Activated T-cell treated with anti-CD3 and anti-CD28 coated beads, Interleukin-2, amount 50 U/mL, for 24 hours (primary cell): ENCODE results near the gene MAP4K3.

Experiments
- DNase-seq: peaks from one replicate; pipeline ENCODE4 v3.0.0-alpha.2; 2020
- H3K27ac Mint-ChIP-seq: 2 replicates; pipeline ENCODE4 v1.8.0; 2020; ENCODE audit warnings: mild to moderate bottlenecking, mixed read lengths
- H3K27me3 Mint-ChIP-seq: 2 replicates; pipeline ENCODE4 v1.8.0; 2020; ENCODE audit warnings: mixed read lengths
- H3K36me3 Mint-ChIP-seq: 2 replicates; pipeline ENCODE4 v1.8.0; 2020; ENCODE audit warnings: low read depth, mixed read lengths
- H3K4me1 Mint-ChIP-seq: 2 replicates; pipeline ENCODE4 v1.8.0; 2020; ENCODE audit warnings: low read depth, mixed read lengths
- H3K4me3 Mint-ChIP-seq: 2 replicates; pipeline ENCODE4 v1.8.0; 2020; ENCODE audit warnings: mild to moderate bottlenecking, moderate library complexity, mixed read lengths
- H3K9me3 Mint-ChIP-seq: 2 replicates; pipeline ENCODE4 v1.8.0; 2020; ENCODE audit warnings: mixed read lengths

The MAP4K3 gene

DNA sequence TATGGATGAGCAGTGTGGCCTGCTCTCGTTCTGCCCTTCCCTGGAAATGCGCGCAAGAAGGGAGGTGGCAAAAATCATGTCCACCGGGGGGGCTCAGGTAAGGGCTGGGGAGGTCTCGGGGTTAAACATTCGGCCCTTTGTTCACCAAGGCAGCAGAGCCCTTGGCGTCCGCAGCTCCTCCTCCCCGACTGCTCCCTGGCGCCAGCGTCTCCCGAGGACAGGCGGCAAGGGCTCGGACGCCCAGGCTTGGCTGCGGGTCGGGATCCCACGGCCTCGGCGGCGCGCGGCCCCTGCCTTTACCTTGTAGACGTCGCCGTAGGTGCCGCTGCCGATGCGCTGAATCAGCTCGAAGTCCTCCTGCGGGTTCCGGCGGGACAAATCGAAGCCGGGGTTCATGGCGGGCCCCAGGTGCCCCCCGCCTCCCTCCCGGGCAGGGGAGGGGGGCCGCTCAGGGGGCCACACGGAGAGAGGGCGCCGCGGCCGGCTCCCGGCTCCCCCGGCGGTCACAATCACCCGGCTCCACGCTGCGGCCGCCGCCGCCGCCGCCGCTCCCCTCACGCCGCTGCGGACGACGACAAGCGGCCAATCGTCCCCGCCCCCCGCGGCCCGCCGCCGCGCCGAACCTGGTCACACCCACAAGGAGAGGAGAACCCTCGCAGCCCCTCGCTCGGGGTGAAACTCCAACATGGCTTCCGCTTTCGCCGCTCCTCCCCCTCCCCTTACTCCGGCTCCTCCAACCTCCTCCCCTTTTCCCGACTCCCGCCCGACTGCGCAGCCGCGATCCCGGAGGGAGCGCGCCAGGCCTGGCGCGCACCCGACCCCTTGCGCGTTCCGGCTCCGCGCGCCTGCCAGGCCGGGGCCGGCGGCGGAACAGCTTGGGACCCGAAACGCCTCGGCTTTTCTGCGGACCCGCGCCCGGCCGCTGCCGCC is at the start of gene MAP4K3:
Gene MAP4K3, minus strand, starts transcription at position 694 of the 930 bp plus-strand sequence. Its CDS starts 298 bp downstream, at position 396.
- Mint-ChIP-seq H3K4me3 (peak within 1 kb of the TSS; percentile 91), H3K4me1 (peaks cover 66% of the 10 kb centered on the region), H3K36me3 (peaks cover 7% of the 10 kb centered on the region), H3K27ac (peak within 1 kb of the TSS; percentile 95), H3K9me3 (peaks cover 2% of the 10 kb centered on the region), H3K27me3 (no peaks in the 10 kb centered on the region)
- DNase-seq, result peak; percentile 85

DNA sequence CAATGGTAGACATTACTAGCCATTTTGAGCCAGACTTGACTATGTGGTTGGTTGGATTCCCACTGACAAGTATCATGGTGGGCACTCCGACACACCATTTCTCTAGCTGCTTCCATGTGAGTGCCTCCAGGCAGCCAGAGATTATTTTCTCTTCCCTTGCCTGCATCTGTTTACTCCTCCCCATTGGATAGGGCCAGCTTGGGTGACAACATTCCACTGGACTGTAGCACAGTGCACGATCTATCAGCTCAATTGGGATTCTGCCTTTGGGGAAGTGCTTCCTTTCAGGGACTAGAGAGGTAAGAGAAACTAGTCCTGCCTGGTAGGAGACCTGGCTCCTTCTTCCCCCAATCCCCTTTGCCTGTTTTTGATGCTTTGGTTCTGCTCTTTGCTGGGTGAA is 49.0 kb upstream of the MAP4K3 start:
- Mint-ChIP-seq H3K4me1 (peaks cover 5% of the 10 kb centered on the region), H3K27ac (no peak overlapping the region), H3K9me3 (no peaks in the 10 kb centered on the region), H3K36me3 (no peaks in the 10 kb centered on the region), H3K4me3 (no peak overlapping the region), H3K27me3 (peaks cover 10% of the 10 kb centered on the region)
- DNase-seq, result no peak

DNA sequence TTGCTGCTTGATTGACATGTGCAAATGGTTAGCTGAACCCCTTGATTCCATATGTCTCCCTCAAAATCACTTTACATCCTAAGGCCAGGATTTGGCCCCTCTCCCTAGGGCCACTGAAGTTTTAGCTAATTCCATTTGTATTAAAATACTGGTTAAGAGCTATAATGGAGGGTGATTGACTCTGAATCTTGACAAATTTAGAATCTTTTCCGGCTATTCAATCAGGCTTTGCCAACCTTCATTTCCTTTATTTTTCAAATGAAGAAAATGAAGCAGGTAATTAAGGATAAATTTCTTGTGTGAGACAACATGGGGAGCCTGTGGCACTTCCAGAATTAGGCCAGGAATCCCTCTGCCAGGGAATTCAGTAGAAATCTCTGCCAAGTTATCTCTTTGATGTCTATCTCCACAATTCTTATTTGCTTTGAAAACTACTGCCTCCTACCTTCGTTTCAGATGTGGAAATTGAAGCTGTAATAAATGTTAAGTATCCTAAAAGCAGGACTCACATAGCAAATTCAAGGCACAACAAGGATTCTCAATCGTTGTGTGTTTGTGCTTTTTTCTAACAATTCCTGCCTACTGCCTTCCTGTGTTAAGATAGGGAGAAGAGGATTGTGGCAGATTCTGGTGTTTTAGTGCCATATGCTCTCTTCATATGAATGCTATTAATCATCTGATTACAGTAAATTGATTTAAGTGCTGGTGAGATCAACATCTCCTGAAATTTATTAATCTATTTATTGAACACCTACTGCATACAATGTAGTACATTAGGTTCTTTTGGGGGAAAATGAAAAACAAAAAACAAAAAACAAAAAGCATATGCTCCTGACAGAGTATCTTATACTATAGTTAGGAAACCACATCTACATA is 47.8 kb upstream of the MAP4K3 start:
- no peak for DNase-seq
- Mint-ChIP-seq H3K27me3 (peaks cover 10% of the 10 kb centered on the region), H3K9me3 (no peaks in the 10 kb centered on the region), H3K27ac (no peak overlapping the region), H3K4me3 (no peak overlapping the region), H3K4me1 (peaks cover 3% of the 10 kb centered on the region), H3K36me3 (no peaks in the 10 kb centered on the region)

DNA sequence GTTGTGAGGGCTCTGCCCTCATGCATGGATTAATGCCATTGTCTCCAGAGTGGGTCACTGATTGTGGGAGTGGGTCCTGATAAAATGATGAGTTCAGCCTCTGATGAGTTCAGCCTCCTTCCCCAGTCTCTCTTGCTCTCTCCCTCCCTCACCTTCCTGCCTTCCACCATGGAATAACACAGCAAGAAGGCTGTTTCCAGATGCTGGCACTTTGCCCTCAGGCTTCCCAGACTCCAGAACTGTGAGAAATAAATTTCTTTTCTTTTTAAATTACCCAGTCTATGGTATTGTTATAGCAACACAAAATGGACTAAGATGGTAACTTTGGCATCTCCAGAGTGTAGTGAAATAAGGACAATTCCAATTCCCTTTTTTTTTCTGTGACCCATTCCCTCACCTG is 47.1 kb upstream of the MAP4K3 start:
- H3K36me3 Mint-ChIP-seq, result no peaks in the 10 kb centered on the region
- H3K4me3 Mint-ChIP-seq, result no peak overlapping the region
- H3K4me1 Mint-ChIP-seq, result peaks cover 3% of the 10 kb centered on the region
- no peak overlapping the region for H3K27ac Mint-ChIP-seq
- no peaks in the 10 kb centered on the region for H3K9me3 Mint-ChIP-seq
- DNase-seq, result no peak
- peaks cover 9% of the 10 kb centered on the region for H3K27me3 Mint-ChIP-seq

DNA sequence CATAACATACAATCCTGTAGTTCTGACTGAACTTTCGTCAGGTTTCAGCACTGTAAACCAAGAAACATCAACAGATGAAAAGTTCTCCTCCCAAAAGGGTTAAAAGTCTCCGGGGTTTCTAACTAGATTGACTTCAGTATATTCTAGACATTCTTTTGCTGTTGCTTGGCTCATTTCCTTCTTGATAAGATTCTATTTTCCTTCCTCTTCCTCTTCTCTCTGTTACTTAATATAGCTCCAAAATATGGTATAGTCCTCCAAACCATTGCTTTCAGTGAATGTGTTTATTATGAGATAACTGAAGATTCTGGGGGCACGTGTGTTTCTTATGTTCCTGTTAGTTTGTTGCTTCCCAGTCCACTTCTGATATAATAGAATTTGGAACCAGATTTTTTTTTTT is 46.4 kb upstream of the MAP4K3 start:
- Mint-ChIP-seq H3K36me3 (no peaks in the 10 kb centered on the region), H3K4me1 (peaks cover 7% of the 10 kb centered on the region), H3K4me3 (no peak overlapping the region), H3K27me3 (peaks cover 8% of the 10 kb centered on the region), H3K9me3 (no peaks in the 10 kb centered on the region), H3K27ac (no peak overlapping the region)
- no peak for DNase-seq

DNA sequence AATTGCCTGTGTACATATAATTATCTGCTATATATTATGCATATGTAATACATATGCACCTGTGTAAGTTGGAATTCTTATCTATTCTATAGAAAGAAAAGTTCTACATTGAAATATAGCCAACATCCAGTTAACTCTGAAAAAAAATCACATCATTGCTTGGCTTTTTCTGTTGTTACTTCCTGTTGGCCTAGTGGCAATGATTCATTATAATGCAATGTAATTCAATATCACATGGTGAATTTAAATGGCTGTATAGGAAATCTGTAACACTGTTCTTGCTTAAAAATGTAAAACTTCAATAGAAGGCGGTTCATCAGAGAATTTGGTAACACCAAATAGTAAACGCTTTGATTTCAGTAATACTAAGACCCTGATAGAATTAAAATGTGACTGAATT is 44.5 kb upstream of the MAP4K3 start:
- Mint-ChIP-seq H3K27me3 (peaks cover 8% of the 10 kb centered on the region), H3K4me3 (no peak overlapping the region), H3K36me3 (peaks cover 17% of the 10 kb centered on the region), H3K4me1 (peaks cover 10% of the 10 kb centered on the region), H3K27ac (no peak overlapping the region), H3K9me3 (peaks cover 12% of the 10 kb centered on the region)
- DNase-seq, result no peak

DNA sequence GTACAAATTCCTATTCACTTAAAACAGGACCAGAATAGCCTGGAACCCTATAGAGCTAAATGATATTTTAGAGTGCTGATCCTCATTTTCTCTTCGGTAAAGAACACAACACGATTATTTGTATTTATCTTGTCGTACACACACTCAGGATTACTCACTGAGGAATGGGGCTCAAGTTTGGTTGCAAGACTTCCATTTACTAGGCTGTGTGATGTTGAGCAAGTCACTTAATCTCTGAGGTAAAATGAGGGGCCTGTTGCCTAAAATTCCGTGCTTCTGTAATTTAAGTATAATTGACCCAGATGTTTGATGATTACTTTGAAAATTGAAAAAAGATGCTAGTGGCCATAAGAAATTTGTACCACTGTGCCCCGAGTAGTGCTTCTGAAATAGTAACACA is 42.6 kb upstream of the MAP4K3 start:
- peaks cover 18% of the 10 kb centered on the region for H3K36me3 Mint-ChIP-seq
- H3K27ac Mint-ChIP-seq, result no peak overlapping the region
- H3K4me3 Mint-ChIP-seq, result no peak overlapping the region
- peaks cover 12% of the 10 kb centered on the region for H3K9me3 Mint-ChIP-seq
- no peak for DNase-seq
- no peaks in the 10 kb centered on the region for H3K27me3 Mint-ChIP-seq
- H3K4me1 Mint-ChIP-seq, result peaks cover 10% of the 10 kb centered on the region

DNA sequence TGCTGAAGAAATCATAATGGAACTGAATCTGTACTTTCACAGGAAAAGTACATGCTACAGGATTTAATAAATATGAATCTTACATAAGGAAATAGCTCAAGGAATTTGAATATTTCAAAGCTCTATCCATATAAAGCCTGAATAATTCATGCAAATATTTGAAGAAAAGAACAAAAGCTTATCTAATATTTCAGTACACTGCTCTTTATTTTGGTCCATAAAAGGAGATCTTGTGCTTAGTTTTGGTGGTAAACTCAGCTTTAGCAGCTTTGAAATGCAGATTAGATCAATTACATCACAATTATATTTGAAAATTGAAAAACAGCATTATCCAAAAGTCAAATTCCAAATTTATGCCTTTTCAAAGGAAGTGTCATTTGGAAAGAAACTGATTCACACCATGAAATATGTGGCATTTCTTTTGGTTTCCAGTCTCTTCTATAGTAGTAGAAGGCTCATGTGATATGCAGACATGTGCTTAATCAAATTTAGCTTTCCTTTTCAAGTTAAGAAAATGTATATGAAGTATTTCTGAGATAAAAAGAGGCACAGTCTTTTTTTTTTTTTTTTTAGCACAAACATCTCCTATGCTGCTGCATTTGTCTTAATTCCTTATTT is 42.1 kb upstream of the MAP4K3 start:
- Mint-ChIP-seq H3K9me3 (peaks cover 12% of the 10 kb centered on the region), H3K27me3 (no peaks in the 10 kb centered on the region), H3K27ac (no peak overlapping the region), H3K4me1 (peaks cover 10% of the 10 kb centered on the region), H3K36me3 (peaks cover 18% of the 10 kb centered on the region), H3K4me3 (no peak overlapping the region)
- DNase-seq, result no peak

DNA sequence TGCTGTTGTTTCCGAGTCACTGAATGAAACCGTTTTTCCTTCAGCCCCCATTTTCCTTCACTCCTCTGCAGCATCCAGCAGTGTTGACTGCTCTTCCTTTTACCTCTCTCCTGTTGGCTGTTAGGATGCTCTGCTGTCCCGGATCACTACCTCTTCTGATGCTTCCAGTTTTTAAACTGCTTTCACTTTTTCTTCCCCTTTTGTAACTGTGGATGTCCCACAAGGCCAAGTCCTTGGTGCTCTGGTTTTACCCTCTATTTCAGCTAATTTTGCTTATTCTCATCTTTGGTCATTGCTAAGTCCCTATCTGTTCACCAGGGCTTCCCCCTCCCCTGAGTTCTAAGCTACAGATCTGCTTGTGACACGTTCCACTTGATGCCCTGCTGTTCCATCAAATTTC is 39.4 kb upstream of the MAP4K3 start:
- peaks cover 18% of the 10 kb centered on the region for H3K36me3 Mint-ChIP-seq
- H3K27ac Mint-ChIP-seq, result no peak overlapping the region
- DNase-seq, result no peak
- H3K4me1 Mint-ChIP-seq, result peaks cover 7% of the 10 kb centered on the region
- peaks cover 12% of the 10 kb centered on the region for H3K9me3 Mint-ChIP-seq
- no peak overlapping the region for H3K4me3 Mint-ChIP-seq
- no peaks in the 10 kb centered on the region for H3K27me3 Mint-ChIP-seq

DNA sequence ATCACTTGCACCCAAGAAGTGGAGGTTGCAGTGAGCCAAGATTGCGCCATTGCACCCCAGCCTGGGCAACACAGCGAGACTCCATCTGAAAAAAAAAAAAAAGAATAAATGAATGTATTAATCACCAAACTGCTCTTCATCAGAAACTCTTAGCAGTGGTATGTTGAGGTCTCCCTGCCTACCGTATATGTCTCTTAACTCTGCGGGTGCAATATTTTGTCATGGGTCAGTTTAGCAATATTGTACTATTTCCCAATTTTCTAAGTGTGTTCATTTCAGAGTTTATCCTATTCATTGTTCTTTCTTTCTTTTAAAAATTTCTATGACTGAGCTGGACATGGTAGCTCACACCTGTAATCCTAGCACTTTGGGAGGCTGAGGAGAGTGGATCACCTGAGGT is 37.9 kb upstream of the MAP4K3 start:
- H3K9me3 Mint-ChIP-seq, result peaks cover 12% of the 10 kb centered on the region
- DNase-seq, result no peak
- H3K27me3 Mint-ChIP-seq, result no peaks in the 10 kb centered on the region
- no peak overlapping the region for H3K4me3 Mint-ChIP-seq
- no peak overlapping the region for H3K27ac Mint-ChIP-seq
- H3K36me3 Mint-ChIP-seq, result peaks cover 18% of the 10 kb centered on the region
- H3K4me1 Mint-ChIP-seq, result peaks cover 19% of the 10 kb centered on the region

DNA sequence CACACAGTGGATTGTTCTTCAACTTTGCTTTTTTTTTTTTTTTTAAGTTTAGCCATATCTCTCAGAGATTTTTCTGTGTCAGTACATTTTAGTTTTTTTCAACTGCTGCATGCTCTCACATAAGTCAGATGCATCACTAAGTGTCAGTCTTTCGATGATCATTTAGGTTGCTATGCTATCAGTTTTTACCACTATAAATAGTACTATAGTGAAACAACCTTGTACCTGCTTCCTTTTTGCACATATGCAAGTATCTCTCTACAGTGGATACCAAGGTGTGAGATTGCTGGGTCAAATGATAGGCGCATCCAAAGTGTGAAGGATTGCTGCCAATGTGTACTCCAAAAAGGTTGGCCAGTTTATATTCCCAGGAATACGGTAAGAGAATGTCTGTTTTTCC is 33.5 kb upstream of the MAP4K3 start:
- no peaks in the 10 kb centered on the region for H3K27me3 Mint-ChIP-seq
- no peaks in the 10 kb centered on the region for H3K36me3 Mint-ChIP-seq
- DNase-seq, result no peak
- peaks cover 39% of the 10 kb centered on the region for H3K4me1 Mint-ChIP-seq
- no peak overlapping the region for H3K27ac Mint-ChIP-seq
- H3K9me3 Mint-ChIP-seq, result no peaks in the 10 kb centered on the region
- H3K4me3 Mint-ChIP-seq, result no peak overlapping the region

DNA sequence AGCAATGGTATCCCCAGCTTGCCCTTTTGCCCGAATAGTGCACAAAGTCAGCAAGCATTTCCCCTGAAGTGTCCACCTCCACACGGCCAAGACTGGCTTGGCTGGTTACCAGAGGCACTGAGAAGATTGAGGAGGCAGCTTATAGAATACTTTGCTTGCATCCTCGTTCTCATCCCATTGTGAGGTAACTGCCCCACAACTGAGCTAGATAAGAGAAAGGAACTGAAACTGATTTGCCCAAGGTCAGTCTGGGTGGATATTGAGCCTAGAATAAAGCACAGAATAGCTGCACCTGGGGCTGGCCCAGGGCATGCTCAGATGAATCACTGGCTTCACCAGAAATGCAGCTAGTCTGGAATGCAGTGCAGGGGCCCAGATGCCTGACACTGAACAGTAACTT is 32.7 kb upstream of the MAP4K3 start:
- DNase-seq, result no peak
- H3K36me3 Mint-ChIP-seq, result no peaks in the 10 kb centered on the region
- H3K4me1 Mint-ChIP-seq, result peaks cover 39% of the 10 kb centered on the region
- H3K4me3 Mint-ChIP-seq, result no peak overlapping the region
- no peaks in the 10 kb centered on the region for H3K27me3 Mint-ChIP-seq
- H3K27ac Mint-ChIP-seq, result no peak overlapping the region
- no peaks in the 10 kb centered on the region for H3K9me3 Mint-ChIP-seq

DNA sequence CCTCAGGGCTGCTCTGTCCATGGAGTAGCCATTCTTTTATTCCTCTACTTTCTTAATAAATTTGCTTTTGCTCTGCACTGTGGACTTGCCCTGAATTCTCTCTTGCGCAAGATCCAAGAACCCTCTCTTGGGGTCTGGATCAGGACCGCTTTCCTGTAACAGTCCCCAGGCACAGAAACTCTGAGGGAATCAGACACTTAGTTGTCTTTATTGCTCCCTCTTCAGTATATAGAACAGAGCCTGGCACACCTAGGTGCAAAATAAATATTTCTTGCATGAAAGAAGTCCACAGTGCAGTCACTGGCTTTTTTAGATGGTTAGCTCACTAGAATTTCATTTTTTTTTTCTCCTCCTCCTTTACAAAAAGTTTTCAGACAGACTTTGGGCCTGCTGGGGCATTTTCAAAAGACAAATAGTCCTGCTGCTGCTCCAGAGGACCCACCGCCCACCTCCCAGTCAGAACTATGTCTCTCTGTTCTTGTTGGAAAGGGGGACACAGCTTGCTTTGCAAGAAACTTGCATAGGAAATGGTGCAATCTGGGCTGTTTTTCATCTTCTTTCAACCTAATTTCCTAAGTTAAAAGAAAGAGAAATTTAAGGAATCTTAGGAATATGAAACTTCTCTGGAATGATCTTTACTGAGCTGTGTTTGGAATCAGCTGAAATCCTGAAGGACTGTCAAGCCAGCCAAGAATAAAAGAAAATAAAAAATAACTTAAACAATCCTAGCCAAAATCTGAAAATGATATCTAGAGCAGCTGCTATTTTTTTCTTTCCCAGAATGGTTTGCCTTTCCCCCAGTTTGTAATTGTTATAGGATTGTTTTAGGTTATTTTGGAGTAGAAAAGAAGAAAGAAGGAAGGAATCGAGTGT is 31.7 kb upstream of the MAP4K3 start:
- Mint-ChIP-seq H3K27me3 (no peaks in the 10 kb centered on the region), H3K4me3 (no peak overlapping the region), H3K4me1 (peaks cover 39% of the 10 kb centered on the region), H3K36me3 (no peaks in the 10 kb centered on the region), H3K9me3 (no peaks in the 10 kb centered on the region), H3K27ac (no peak overlapping the region)
- DNase-seq, result no peak

DNA sequence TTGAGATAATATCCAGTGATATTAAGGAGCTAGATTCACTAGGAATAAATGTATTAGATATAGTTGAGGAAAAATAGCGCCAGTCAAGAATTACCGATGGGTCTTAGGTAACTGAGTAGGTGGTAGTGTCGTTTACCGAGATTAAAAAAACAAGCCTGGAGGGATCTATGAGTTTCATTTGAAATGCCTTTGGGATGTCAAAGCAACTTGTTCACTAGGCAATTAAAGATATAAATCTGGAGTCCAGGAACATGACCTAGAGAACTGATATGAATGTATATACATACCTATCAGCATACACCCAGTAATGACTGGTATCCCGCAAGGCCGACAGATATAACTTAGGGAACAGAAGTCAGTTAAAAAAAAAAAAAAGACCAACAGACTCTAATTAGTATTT is 29.2 kb upstream of the MAP4K3 start:
- Mint-ChIP-seq H3K36me3 (no peaks in the 10 kb centered on the region), H3K27ac (no peak overlapping the region), H3K4me3 (no peak overlapping the region), H3K9me3 (no peaks in the 10 kb centered on the region), H3K27me3 (no peaks in the 10 kb centered on the region), H3K4me1 (peaks cover 37% of the 10 kb centered on the region)
- DNase-seq, result no peak
